GM18858 (cell line): ENCODE data around the gene UNC13D.
"Not testable (repeated sequence)": the region's sequence is repeated elsewhere in the genome, so short reads cannot be mapped to it uniquely, and the experiment has no call there.

Experiments used
- ATAC-seq: cut with Tn5 transposase; IDR thresholded peaks from one replicate; pipeline ENCODE4 v1.9.1; 2021; ENCODE audit not compliant: unreplicated experiment

Gene UNC13D

GRCh38 chr17:75822119-75822799 lies 21.9 kb downstream of the UNC13D start:
- ATAC-seq, result no peak

- no peak for ATAC-seq
These were observed 22.7 kb downstream of the UNC13D start for GRCh38 chr17:75821552-75821951.

- no peak for ATAC-seq
These were observed 23.8 kb downstream of the UNC13D start for GRCh38 chr17:75820094-75821080.

- ATAC-seq, result no peak
These were observed 24.5 kb downstream of the UNC13D start for GRCh38 chr17:75819678-75820077.

GRCh38 chr17:75819116-75819515 lies 25.1 kb downstream of the UNC13D start:
- no peak for ATAC-seq

GRCh38 chr17:75818326-75818885 lies 25.8 kb downstream of the UNC13D start:
- ATAC-seq, result no peak

GRCh38 chr17:75817571-75817970 lies 26.6 kb downstream of the UNC13D start:
- ATAC-seq, result no peak

- no peak for ATAC-seq
These were observed 27.5 kb downstream of the UNC13D start for GRCh38 chr17:75816693-75817092.

- ATAC-seq, result no peak
These were observed 28.8 kb downstream of the UNC13D start for GRCh38 chr17:75815399-75815798.

GRCh38 chr17:75814900-75815373 lies 29.3 kb downstream of the UNC13D start:
- ATAC-seq, result no peak

GRCh38 chr17:75814021-75814395 lies 30.2 kb downstream of the UNC13D start:
- no peak for ATAC-seq

- no peak for ATAC-seq
These were observed 30.9 kb downstream of the UNC13D start for GRCh38 chr17:75813081-75814020.

- ATAC-seq, result no peak
These were observed 31.8 kb downstream of the UNC13D start for GRCh38 chr17:75812096-75813013.

- ATAC-seq, result no peak
These were observed 33.0 kb downstream of the UNC13D start for GRCh38 chr17:75811174-75811573.

GRCh38 chr17:75810756-75811155 lies 33.4 kb downstream of the UNC13D start:
- not testable (repeated sequence) for ATAC-seq

- no peak for ATAC-seq
These were observed 34.0 kb downstream of the UNC13D start for GRCh38 chr17:75810216-75810615.

- no peak for ATAC-seq
These were observed 34.5 kb downstream of the UNC13D start for GRCh38 chr17:75809631-75810111.

GRCh38 chr17:75808905-75809621 lies 35.1 kb downstream of the UNC13D start:
- ATAC-seq, result peak; percentile 49

- ATAC-seq, result no peak
These were observed 35.7 kb downstream of the UNC13D start for GRCh38 chr17:75808549-75808904.
